ENCODE results near the gene CWC25. TPM values are rescaled to one million over a fixed set of nuclear protein-coding genes. Genes with fewer than 3 reads are reported as not detected.

Gene CWC25
- total and polyA plus RNA-seq, 9 of the 15 experiments (the other 6 are each of a cell fraction or from before 2014, with no cell fraction given), result 16.5 to 27.4 (median 23.0) TPM

- H3K9me1 ChIP-seq (ENCODE audit: control insufficient read depth, insufficient read depth, low read length), result peaks cover 9% of the 10 kb centered on the region
- intact Hi-C loops (cut with micrococcal nuclease), result loop anchor here (5.0 kb wide), 1 partner anchor 101 kb away; the partner anchor contains the start of gene PSMB3
- ATAC-seq, result peak; percentile 87
- peaks cover 51% of the 10 kb centered on the region for H3K79me2 ChIP-seq (ENCODE audit: control insufficient read depth, insufficient read depth, low read length)
- peaks cover 47% of the 10 kb centered on the region for H3K36me3 ChIP-seq (ENCODE audit: control insufficient read depth, insufficient read depth, low read length)
- WGBS (ENCODE audit: insufficient coverage, low coverage, missing lambda C conversion rate), result under 1% methylated on average over 45 of the region's 48 CpGs
- H3K27ac ChIP-seq (ENCODE audit: extremely low read depth, low read depth, low read length), result peak within 1 kb of the TSS; percentile 93
- POLR2A ChIA-PET, result interaction anchor here (0.6 to 5.8 kb wide), 29 partner anchors 8 to 725 kb away, joined by 3 to 70 read pairs (median 4); partner anchors contain the start of genes CWC25, FBXL20, LASP1 and PSMB3
- H3K9me3 ChIP-seq (replicated peaks; ENCODE audit: control insufficient read depth, insufficient read depth, low read depth, low read length), result no peaks in the 10 kb centered on the region
- H3K9ac ChIP-seq (ENCODE audit: insufficient read depth in 1 of 2, low read depth in 2 of 2, low read length in 2 of 2), result peak within 1 kb of the TSS; percentile 94 to 98
- peaks cover 5 to 18% of the 10 kb centered on the region in 2 experiments for H3K4me1 ChIP-seq (replicated peaks in 1 of 2; ENCODE audit: control insufficient read depth in 2 of 2, insufficient read depth in 2 of 2, low read length in 2 of 2)
- CTCF ChIA-PET (ENCODE audit: low intra/inter-chr PET ratio), result no interaction called here
- peak; percentile 85 to 99 (median 90) for DNase-seq (ENCODE audit: extremely low read depth in 1 of 4, low spot score in 3 of 4)
- peak within 1 kb of the TSS; percentile 78 for H2AFZ ChIP-seq (ENCODE audit: low read depth, low read length)
- H3K4me2 ChIP-seq (ENCODE audit: insufficient read depth, low read length), result peak within 1 kb of the TSS; percentile 99
- H4K20me1 ChIP-seq (replicated peaks; ENCODE audit: control insufficient read depth, insufficient read depth, low read length), result peaks cover 32% of the 10 kb centered on the region
- BruUV-seq (replicated peaks), result TSS peak; percentile 99
- H3K27me3 ChIP-seq (ENCODE audit: control insufficient read depth in 2 of 2, insufficient read depth in 2 of 2, low read length in 2 of 2), result no peaks in the 10 kb centered on the region
- FAIRE-seq, result peak; percentile 97
- in situ Hi-C loops (cut with MboI), result no loop called here
- peak within 1 kb of the TSS; percentile 82 for H3K4me3 ChIP-seq
- TF ChIP-seq, protein P1, sequence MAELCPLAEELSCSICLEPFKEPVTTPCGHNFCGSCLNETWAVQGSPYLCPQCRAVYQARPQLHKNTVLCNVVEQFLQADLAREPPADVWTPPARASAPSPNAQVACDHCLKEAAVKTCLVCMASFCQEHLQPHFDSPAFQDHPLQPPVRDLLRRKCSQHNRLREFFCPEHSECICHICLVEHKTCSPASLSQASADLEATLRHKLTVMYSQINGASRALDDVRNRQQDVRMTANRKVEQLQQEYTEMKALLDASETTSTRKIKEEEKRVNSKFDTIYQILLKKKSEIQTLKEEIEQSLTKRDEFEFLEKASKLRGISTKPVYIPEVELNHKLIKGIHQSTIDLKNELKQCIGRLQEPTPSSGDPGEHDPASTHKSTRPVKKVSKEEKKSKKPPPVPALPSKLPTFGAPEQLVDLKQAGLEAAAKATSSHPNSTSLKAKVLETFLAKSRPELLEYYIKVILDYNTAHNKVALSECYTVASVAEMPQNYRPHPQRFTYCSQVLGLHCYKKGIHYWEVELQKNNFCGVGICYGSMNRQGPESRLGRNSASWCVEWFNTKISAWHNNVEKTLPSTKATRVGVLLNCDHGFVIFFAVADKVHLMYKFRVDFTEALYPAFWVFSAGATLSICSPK (IDR thresholded peaks at IDR 0.05; ENCODE audit: borderline replicate concordance), result peak; percentile 70; the same call in 1 of the 2 replicates
- TF ChIP-seq MXD1 (CRISPR knock-in tag; IDR thresholded peaks at IDR 0.05; ENCODE audit: borderline replicate concordance, poor library complexity, severe bottlenecking) (peak; percentile 88), ZBTB49 (CRISPR knock-in tag; IDR thresholded peaks at IDR 0.05; ENCODE audit: borderline replicate concordance) (no peak), ZNF561 (CRISPR knock-in tag; conservative IDR thresholded peaks at IDR 0.05) (no peak), CBFA2T3 (IDR thresholded peaks at IDR 0.05) (0 out of 2 replicates have a peak, but pooled peaks have one; percentile 16), NFIC (IDR thresholded peaks at IDR 0.05) (peak; percentile 66; the same call in 1 of the 2 replicates), NELFE (IDR thresholded peaks at IDR 0.05; ENCODE audit: insufficient read depth, insufficient read length) (no peak), ARID4B (CRISPR knock-in tag; IDR thresholded peaks at IDR 0.05) (peak; percentile 75; the same call in 1 of the 2 replicates), TAF15 (IDR thresholded peaks at IDR 0.05; ENCODE audit: low read depth, low read length) (no peak)
Observed at GRCh38 chr17:38853292-38854219, 28.4 kb upstream of the CWC25 start, which contains the start of gene RPL23. TSS of gene RPL23 (minus strand) at chr17:38853721. CDS start at chr17:38853710, 11 bp downstream.

All from K562 (cell line).